Lower leg skin (tissue), 4 donors: ENCODE data around the gene RBM17. TPM values are rescaled to one million over a fixed set of nuclear protein-coding genes. Genes with fewer than 3 reads are reported as not detected.
A peak's percentile ranks its signal among the peaks of the same experiment; 100 is the strongest.
"Not testable (repeated sequence)": the region's sequence is repeated elsewhere in the genome, so short reads cannot be mapped to it uniquely, and the experiment has no call there.

Experiments used
- DNase-seq, 2 donors: peaks; one replicate each; pipeline ENCODE4 v3.0.0-alpha.2; 2019; ENCODE audit warnings: low spot score in 2 of 2
- H3K4me3 ChIP-seq: fragments of 200-600 bp; sonication (generic); 2 replicates; pipeline ENCODE4 v1.5.1; 2017; ENCODE audit warnings: mild to moderate bottlenecking, low read depth; ENCODE audit not compliant: poor library complexity, severe bottlenecking
- CTCF ChIP-seq, 3 donors: fragments of 450-650 bp; IDR thresholded peaks; one replicate each; pipeline ENCODE4 v1.5.1; 2016; ENCODE audit warnings: antibody characterized with exemption in 3 of 3, mild to moderate bottlenecking in 3 of 3, moderate library complexity in 2 of 3
- POLR2A ChIP-seq, 2 donors: fragments of 450-650 bp; IDR thresholded peaks; one replicate each; pipeline ENCODE4 v1.6.1; 2016 to 2017; ENCODE audit warnings: antibody characterized with exemption in 2 of 2, mild to moderate bottlenecking in 1 of 2, moderate library complexity in 1 of 2
- WGBS, 2 donors: methylation state at CpG; one replicate each; pipeline ENCODE4 v1.1.5; 2018; 5-methylcytosine and 5-hydroxymethylcytosine counted together
- intact Hi-C: fragments of 100-400 bp; cut with DNase I; formaldehyde crosslinking; loops from one replicate; pipeline ENCODE4 v1.15.0; 2023; ENCODE audit warnings: low total_unique reads
- total RNA-seq, 4 donors: library from RNA; depleted of rRNA; stranded (reverse); fragments of >200 nt; gene quantifications; one replicate each; pipeline ENCODE4 v1.1.0, GENCODE V29; 2016

The RBM17 gene
- total RNA-seq, 4 donors from 2014 or later, result 38.8 to 63.6 (median 40.4) TPM

DNA sequence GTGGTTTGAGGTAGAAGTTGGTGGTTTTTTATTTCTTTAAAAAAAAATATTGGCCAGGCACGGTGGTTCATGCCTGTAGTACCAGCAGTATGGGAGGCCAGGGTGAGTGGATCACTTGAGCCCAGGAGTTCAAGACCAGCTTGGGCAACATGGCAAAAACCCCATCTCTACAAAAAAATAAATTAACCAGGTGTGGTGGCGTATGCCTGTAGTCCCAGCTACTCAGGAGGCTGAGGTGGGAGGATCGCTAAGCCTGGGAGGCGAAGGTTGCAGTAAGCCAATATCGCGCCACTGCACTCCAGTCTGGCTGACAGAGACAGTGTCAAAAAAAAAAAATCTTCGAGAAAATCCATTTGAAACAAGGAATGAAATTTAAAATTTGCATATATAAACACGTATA lies 27.8 kb upstream of the RBM17 start:
- intact Hi-C loops, result no loop called here
- DNase-seq, result peak in 1 of 2 donors; percentile 20
- 87 to 89% methylated on average over 8 of the region's 8 CpGs for WGBS, 2 donors
- H3K4me3 ChIP-seq, result no peak overlapping the region
- TF ChIP-seq CTCF (IDR thresholded peaks at IDR 0.05) (no peak), POLR2A (IDR thresholded peaks at IDR 0.05) (no peak)

DNA sequence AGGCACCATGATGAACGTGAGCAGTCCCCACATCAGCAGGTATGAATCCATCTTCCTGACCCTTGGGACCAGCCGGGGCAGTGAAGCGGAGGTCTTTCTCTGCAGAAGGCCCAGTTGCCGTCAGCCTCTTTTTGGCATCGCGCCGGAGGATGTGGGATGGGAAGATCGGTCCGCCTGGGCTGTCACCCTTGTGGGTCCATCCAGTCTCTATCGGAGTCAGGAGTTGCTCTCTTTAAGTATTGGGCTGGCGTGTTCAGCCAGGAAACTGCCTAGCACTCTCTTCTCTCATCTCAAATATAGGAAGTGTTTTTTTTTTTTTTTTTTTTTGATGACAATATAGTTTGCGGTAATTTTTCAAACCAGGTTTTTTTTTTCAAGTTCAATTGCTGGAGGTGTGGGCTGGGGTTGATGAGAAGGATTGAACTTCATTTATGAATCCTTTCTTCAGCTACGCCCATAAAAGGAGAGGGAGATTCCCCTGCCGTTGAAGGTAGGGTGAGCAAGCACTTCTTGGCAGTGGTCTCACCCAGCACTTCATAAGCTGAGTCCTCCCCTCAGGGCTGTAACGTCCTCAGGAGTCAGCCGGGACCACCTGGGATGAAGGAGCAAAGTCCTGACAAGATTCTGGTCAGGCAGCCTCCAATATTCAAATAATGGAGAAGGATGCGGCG lies 26.6 kb upstream of the RBM17 start, which contains the start of gene IL2RA:
IL2RA (minus strand) TSS at position 267 of the 671 bp plus-strand sequence; CDS start at position 51, 216 bp downstream.
- 60 to 67% methylated on average over 18 of the region's 18 CpGs for WGBS, 2 donors
- intact Hi-C loops, result no loop called here
- no peak for TF ChIP-seq POLR2A (IDR thresholded peaks at IDR 0.05)
- no peak for TF ChIP-seq CTCF (IDR thresholded peaks at IDR 0.05)
- H3K4me3 ChIP-seq, result no peak within 1 kb of the TSS
- DNase-seq, result peak in 1 of 2 donors; percentile 84

DNA sequence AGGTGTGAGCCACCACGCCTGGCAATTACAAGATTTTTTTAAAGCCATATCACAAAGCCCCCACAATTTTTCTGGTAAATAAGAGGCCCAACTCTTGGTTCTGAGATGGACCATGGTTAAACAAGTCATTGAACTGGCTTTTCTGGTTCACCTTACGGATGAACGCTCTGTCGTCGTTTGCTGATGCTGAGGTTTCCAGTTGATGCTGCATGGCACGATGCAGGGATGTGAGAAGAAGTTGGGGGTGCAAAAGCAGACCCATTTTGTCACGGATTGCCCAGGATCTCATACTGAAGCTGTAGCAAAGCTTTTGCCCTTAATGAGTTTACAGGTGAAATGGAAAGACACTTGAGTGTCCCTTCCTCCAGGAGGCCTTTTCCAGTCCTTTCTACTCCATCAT lies 24.7 kb upstream of the RBM17 start:
- TF ChIP-seq POLR2A (IDR thresholded peaks at IDR 0.05) (no peak), CTCF (IDR thresholded peaks at IDR 0.05) (no peak)
- intact Hi-C loops, result no loop called here
- WGBS, 2 donors, result 90% methylated on average over 7 of the region's 7 CpGs
- peak in 1 of 2 donors; percentile 59 for DNase-seq
- no peak overlapping the region for H3K4me3 ChIP-seq

GRCh38 chr10:6064726-6065125 lies 24.1 kb upstream of the RBM17 start:
- 89% methylated on average over 3 of the region's 3 CpGs for WGBS, 2 donors
- intact Hi-C loops, result not testable (repeated sequence)

DNA sequence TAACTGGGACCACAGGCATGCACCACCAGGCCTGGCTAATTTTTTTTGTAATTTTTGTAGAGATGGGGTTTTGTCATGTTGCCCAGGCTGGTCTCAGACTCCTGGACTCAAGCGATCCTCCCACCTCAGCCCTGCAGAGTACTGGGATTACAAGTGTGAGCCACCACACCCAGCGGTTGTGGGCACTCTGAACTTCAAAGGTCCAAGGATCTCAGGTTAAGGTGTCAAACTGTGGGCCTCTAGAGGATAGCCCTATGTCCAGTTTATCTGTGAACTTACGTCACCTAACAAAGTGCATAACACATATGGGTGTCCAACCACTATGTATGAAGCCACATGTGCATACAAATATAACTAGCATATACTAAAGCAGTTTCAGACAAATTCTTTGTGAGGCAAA lies 23.4 kb upstream of the RBM17 start:
- DNase-seq, result peak in 1 of 2 donors; percentile 31
- TF ChIP-seq CTCF (IDR thresholded peaks at IDR 0.05) (no peak), POLR2A (IDR thresholded peaks at IDR 0.05) (no peak)
- intact Hi-C loops, result no loop called here
- H3K4me3 ChIP-seq, result no peak overlapping the region
- 91 to 94% methylated on average over 3 of the region's 3 CpGs for WGBS, 2 donors

More at GRCh38 chr10:6064726-6065125, 24.1 kb upstream of the RBM17 start:
- H3K4me3 ChIP-seq, DNase-seq: not testable (repeated sequence)

DNA sequence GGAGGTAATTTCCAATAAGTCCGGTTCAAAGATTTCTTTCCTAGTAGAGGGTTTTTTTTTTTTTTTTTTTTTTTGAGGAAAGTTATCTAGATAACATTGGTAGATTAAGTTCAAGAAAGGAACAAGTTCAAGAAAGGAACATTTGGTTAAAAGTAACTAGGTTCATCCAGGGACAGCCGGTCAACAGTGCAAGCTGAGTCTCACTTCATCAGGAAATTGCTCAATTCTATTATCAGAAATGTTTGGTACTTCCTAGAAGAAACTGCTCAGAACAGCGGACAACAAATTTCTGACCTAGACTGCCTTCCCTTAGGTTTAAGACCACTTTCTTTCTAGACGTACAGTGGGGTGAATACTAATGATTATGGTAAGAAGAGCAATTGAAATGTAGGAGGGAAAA lies 23.0 kb upstream of the RBM17 start:
- intact Hi-C loops, result no loop called here

More for the DNA sequence above, 23.0 kb upstream of the RBM17 start:
- TF ChIP-seq CTCF (IDR thresholded peaks at IDR 0.05) (no peak), POLR2A (IDR thresholded peaks at IDR 0.05) (no peak)
- peak in 1 of 2 donors; percentile 20 for DNase-seq
- no peak overlapping the region for H3K4me3 ChIP-seq
- 73 to 77% methylated on average over 4 of the region's 4 CpGs for WGBS, 2 donors
